ENCODE results near the gene TMEM196.
A peak's percentile ranks its signal among the peaks of the same experiment; 100 is the strongest.

Gene TMEM196

DNA sequence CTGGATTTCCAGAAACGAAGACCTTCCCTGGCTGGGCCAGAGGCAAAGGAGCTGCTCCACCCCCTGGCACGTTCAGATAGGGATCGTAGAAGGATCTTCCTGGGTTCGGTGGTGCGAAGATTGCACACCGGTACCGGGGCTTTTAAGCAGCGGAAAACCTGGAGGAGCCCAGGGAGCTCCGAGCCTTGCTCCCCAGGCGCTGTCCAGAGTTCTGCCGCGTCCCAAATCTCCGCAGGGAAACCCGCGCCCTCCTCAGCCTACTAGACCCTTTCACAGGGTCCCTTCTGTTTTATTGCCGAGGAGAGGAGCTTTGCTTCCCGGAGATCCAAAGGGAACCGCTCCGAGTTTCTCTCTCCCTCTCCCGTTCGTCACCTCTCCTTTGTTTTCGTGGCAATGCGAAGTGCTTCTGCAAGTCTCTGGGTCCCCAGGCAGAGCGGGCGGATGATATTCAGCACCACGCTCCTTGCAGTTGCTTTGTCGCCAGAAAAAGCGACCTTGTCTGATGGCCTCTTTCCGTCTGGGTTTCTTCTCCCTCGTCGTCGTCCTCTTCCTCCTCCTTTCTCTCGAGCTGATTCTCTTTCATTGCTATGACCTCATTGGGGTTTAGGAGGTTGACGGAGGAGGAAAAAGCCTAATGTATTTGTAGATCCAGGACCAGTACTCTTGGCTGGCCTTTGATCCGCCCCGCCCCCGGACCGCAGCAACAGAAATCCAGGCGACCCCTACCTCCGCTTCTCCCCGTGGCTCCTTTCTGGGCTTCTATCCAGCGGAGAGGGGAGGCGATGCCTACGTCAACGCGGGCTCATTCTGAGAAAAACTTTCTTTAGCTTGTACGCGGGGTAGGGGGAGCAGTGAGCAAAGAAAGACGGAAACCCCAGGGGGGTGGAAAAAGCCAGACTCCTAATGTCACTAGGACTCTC lies at the start of gene TMEM196:
Gene TMEM196 (minus strand): TSS at position 777 of the 920 bp plus-strand sequence. CDS start 921 bp downstream, outside the sequence.
- DNase-seq (ENCODE audit: low spot score) = peak; percentile 61

DNA sequence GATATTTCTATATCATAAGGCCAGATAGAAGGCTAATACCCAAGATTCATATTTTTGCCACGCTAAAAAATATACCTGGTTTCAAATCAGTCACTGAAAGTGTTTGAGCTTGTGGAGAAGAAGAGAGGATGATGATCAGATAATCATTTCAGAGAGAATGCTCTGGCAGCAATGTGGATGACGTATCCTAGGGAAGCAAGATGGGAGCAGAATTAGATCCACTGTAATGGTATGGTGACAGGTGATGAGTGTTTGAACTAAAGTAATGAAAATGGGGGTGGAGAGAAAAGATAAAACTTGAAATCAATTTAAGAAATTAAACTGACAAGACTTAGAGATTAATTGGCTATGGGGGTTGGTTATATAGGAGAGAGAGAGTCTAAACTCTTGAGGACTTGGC lies 42.7 kb upstream of the TMEM196 start:
- DNase-seq (ENCODE audit: low spot score) = no peak

DNA sequence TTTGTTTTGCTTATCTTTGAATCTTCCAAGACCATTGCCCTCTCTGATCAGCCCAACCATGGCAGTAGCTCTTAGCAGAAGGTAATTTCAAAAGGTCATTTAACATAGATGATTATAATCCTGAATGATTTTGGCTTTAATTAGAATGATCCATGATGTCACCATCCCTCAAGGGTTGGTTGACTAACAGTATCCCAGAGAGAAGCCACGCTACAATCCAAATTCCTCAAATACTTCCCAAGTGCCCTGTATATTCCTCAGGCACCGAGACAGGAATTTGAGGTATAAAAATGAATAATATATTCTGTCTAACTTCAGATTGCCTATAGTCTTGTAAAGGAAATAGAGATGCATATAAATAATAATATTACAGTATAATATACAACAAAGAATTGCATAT lies 42.1 kb upstream of the TMEM196 start:
- peak; percentile 18 for DNase-seq (ENCODE audit: low spot score)

DNA sequence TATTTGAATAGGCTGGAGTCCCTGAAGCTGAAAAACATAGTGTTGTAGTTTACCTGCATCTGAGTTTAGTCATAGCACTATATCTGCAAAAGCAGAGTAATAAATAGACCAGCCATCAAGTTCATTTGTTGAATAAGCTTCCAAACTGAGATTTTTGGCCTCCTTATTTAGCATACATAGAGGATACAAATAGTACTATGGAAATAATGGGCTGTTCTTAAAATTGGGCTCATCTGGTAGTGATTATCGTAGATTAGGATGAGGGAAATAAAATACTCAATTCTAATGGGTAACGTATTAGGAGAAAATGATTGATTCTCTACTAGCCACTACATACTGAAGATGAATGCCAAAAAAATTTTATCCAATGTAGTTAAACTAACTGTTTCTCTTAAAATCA lies 41.4 kb upstream of the TMEM196 start:
- no peak for DNase-seq (ENCODE audit: low spot score)

DNA sequence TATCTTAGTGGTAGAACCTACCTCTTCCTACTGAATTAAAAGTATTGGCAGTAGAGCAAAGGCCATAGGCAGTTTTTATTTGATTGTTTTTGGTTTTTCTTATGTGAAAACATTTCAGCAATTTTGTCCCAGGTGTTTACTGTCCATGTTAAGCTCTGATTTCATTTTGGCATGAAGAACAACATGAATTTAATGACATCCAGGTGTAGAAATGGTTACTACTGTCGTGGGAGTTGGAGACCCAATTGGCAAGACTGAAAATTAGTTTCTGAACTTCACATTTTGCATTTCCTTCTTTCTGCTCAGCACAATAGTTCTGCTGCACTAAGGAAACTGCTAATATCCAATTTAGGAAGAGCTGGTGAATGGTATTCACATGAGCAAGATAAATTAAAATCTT lies 38.0 kb upstream of the TMEM196 start:
- no peak for DNase-seq (ENCODE audit: low spot score)

DNA sequence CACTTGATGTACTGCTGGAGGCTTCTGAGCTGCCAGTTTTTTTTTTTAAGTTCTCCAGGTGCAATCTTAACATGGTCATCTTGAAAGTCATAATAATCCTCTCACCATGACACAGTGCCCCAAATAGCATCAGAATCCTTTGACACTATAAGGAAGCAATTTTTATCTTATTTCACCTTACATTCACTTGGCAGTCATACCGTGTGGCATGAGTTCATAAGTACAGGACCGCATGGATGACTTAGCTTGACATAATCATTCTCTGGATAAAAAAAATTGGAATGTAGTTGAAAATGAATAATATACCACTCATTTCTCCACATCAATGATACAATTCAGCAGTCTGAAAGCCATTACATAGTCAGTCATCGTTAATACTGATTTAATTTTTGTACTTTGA lies 25.6 kb upstream of the TMEM196 start:
- no peak for DNase-seq (ENCODE audit: low spot score)

GRCh38 chr7:19783541-19783940 lies 10.1 kb upstream of the TMEM196 start:
- no peak for DNase-seq (ENCODE audit: low spot score)

- DNase-seq (ENCODE audit: low spot score) = no peak
These were observed 3.6 kb upstream of the TMEM196 start for GRCh38 chr7:19776981-19777380.

- DNase-seq (ENCODE audit: low spot score) = no peak
These were observed 2.2 kb upstream of the TMEM196 start for GRCh38 chr7:19775578-19775977.

DNA sequence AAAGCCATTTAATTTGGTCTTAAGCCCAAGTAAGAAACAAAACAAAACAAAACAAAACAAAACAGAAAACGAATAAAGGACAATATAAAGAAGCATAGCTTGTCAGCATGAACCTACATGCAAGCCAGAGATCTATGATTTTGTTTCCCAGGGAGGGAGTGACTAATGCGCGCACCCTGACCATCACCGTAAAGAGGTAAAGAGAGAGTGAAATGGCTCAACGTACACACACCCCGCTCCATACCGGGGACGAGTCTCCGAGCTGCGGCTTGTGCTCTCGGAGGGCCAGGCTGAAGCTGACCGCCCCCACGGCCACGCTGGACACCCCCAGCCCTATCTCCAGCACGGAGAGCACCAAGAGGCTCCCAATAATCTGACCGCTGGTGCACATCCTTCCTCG lies 1.1 kb downstream of the TMEM196 start:
- DNase-seq (ENCODE audit: low spot score) = no peak

GRCh38 chr7:19762631-19763030 lies 10.8 kb downstream of the TMEM196 start:
- no peak for DNase-seq (ENCODE audit: low spot score)

- peak; percentile 10 for DNase-seq (ENCODE audit: low spot score)
These were observed 18.8 kb downstream of the TMEM196 start for GRCh38 chr7:19754521-19755116.

DNA sequence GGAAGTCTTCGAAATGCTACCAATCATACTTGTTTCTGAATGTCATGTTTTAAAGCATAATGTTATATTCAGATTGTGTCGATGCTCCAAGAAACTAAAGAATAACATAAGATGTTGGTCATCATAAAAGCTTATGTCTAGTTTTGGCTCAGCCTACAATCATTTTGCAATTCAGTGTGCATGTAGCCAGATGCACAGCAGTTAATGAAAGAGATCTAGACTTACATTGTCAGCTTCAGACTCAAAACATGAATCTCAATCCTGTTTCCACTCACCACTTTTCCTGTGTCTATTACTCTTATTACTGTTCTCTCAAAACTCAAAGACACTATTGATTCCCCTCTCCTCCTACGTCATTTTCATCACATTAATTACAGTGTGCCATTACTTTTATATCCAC lies 21.4 kb downstream of the TMEM196 start:
- DNase-seq (ENCODE audit: low spot score) = no peak

DNA sequence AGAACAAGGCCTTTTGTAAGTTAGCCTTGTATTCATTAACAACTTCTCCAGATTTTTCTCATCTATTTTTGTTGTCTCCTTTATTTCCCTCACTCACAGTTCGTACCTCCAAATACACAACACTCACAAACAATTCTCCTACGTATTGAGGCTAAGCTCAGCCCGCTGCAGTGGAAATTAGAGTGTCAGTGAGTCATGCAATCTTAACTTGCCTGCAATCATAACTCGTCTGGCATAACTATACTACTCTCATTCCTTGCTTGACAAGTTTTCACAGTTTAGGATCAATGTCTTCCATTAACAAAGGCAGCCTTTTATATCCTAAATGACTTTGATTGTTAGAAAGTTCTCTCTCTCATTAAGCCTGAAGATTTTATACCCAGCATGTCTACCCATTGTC lies 23.8 kb downstream of the TMEM196 start:
- DNase-seq (ENCODE audit: low spot score) = peak; percentile 9

DNA sequence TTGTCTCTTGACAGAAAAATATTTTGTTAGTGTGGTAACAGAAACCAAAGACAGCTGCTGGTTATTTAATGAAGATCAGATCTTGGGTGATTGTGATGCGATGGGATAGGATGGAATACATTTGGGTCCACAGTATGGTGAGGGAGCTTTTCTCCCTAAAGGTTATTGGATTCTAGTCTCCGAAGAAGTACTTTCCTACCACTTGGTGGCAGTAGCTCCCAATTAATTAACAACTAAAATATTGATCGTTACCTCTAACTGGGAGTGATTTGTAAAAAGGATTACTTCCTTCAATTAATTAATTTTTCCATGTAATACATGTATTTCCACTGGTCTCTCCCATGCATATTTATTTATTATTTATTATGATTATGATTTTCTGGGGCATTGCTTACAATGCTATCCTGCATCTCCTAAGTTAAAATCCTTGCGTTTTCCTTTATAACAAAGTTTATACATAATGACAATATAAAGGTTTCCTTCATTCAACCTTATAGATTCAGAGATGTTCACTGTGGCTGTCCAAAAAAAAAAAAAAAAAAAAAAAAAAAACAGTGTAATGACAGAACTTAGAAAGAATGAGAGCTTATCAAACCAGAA lies 25.6 kb downstream of the TMEM196 start:
- peak; percentile 48 for DNase-seq (ENCODE audit: low spot score)

- no peak for DNase-seq (ENCODE audit: low spot score)
These were observed 29.3 kb downstream of the TMEM196 start for GRCh38 chr7:19744075-19744474.

DNA sequence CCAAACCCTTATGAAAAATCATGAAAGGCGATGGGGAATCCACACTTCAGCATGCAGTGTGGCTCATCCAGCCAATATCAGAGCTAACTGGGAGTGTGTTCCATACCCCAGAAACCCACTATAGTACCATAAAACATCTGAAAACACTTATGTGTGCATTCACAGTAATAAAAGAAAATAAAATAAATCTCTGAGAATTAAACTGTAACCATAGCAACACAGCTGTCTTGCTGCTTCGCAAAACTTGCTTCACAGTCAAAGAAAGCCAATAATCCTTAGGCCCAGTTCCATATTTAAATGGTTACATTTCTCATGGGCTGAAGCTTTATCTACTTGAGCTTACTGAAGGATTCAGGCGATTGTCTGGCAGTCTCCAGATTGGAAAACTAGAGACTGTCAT lies 44.7 kb downstream of the TMEM196 start:
- no peak for DNase-seq (ENCODE audit: low spot score)

DNA sequence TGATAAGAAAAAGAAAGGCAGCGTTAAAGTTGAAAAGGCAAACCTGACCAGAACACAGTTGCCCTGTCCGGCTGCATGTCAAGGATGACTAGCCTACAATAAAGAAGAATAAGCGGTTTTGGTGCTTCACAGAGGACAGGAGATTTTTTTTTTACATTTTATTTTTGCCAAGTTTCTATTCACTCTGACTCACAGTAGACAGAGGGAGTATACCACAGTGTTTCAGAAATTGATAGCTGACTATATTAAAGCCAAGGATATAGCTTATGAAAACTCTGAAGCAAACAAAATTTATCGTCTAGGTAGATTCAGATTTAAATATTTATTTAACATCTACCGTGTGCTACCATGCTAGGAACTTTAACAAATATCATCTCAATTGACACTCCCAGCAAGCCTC lies 47.6 kb downstream of the TMEM196 start:
- DNase-seq (ENCODE audit: low spot score) = no peak

DNA sequence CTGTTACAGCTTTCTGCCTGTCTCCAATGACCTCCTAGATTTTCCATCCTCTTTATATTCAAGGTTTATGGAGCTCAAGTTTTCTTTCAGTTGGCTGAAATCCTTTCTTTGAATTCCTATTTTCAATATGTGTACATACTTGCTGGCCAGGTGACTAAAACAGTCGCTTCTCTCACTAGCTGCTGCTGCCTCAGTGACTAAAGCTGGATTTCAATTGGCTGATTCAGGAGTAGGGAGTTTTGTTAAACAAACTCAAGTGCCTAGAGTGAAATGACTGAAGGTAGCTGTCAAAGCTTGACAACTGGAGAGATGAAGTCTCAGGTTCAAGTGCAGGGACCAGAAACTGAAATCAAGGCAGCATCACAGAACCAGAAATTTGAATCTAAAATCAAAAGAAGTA lies 57.9 kb downstream of the TMEM196 start:
- DNase-seq (ENCODE audit: low spot score) = no peak

GRCh38 chr7:19713676-19714075 lies 59.7 kb downstream of the TMEM196 start:
- DNase-seq (ENCODE audit: low spot score) = peak; percentile 16

- DNase-seq (ENCODE audit: low spot score) = no peak
These were observed 64.2 kb downstream of the TMEM196 start for GRCh38 chr7:19709249-19709578.

DNA sequence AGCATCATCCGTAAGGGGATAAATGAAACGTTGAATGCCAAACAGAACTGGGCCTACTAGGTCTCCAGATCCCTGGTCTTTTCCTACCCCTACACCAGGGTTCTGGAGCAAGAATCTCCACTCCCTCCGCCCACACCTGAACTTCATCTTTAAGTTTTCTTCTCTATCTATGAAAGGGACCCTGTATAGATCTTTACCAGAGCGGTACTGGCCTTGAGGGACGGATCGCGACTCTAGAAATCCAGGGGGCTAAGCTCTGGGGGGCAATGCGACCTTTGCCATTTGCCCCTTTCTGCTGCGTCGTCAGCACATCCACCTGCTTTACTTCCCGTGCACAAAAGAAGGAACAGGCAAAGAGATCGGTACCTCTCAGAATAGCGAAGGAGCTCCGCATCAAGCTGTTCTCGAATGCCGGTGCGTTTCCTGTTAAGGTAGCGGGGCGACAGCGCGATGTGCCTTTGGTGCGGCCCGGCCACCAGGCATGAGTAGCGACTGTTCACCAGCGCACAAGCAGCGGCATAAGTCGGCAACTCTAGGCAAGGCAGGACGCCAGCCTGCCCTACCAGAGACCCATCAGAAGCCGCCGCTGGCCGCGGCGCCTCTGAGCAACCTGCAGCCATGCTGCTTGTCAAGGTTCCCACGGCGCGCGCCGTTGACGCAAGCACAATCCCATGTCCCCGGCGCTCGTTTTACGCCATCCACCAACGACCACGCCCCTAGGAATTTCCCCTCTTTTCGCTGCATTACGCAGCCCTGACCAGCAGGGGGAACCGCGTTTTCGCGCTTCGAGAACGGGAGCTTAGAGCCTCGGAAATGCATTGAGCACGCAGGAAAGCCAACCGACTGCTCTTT lies 64.8 kb downstream of the TMEM196 start, which contains the start of gene POLR1F:
Gene POLR1F (minus strand): TSS at position 641 of the 852 bp plus-strand sequence. CDS start 21 bp downstream, at position 620.
- DNase-seq (ENCODE audit: low spot score) = peak; percentile 96

All from AG20443 (cell line).